Activated CD4-positive, alpha-beta T cell treated with anti-CD3 and anti-CD28 coated beads, Interleukin-2, amount 10 ng/mL, durations not matched to agents 24 days and 14 days (primary cell): ENCODE measurements around the gene COTL1. TPM values are rescaled to one million over a fixed set of nuclear protein-coding genes. Genes with fewer than 3 reads are reported as not detected.
"Not testable (repeated sequence)": the region's sequence is repeated elsewhere in the genome, so short reads cannot be mapped to it uniquely, and the experiment has no call there.

Source experiments
- DNase-seq: peaks from one replicate; pipeline ENCODE4 v3.0.0; 2022
- H3K27ac Mint-ChIP-seq: one replicate; pipeline ENCODE4 v1.8.0; 2022; ENCODE audit warnings: mild to moderate bottlenecking, mixed read lengths
- H3K27me3 Mint-ChIP-seq: one replicate; pipeline ENCODE4 v1.8.0; 2022; ENCODE audit warnings: mixed read lengths
- H3K36me3 Mint-ChIP-seq: one replicate; pipeline ENCODE4 v1.8.0; 2022; ENCODE audit warnings: low read depth, mild to moderate bottlenecking, mixed read lengths
- H3K4me1 Mint-ChIP-seq: one replicate; pipeline ENCODE4 v1.8.0; 2021; ENCODE audit warnings: mixed read lengths
- H3K4me3 Mint-ChIP-seq: one replicate; pipeline ENCODE4 v1.8.0; 2022; ENCODE audit warnings: mild to moderate bottlenecking, moderate library complexity, mixed read lengths
- H3K9me3 Mint-ChIP-seq: one replicate; pipeline ENCODE4 v1.8.0; 2021; ENCODE audit warnings: mixed read lengths
- intact Hi-C: fragments of 100-400 bp; cut with micrococcal nuclease; formaldehyde crosslinking; loops from one replicate; pipeline ENCODE4 v1.15.1; 2023
- total RNA-seq: library from RNA; stranded (reverse); gene quantifications from 2 replicates; pipeline ENCODE4 v1.2.3, GENCODE V29; 2022

Gene COTL1
- total RNA-seq, 1 donor from 2014 or later, result 474 TPM

DNA sequence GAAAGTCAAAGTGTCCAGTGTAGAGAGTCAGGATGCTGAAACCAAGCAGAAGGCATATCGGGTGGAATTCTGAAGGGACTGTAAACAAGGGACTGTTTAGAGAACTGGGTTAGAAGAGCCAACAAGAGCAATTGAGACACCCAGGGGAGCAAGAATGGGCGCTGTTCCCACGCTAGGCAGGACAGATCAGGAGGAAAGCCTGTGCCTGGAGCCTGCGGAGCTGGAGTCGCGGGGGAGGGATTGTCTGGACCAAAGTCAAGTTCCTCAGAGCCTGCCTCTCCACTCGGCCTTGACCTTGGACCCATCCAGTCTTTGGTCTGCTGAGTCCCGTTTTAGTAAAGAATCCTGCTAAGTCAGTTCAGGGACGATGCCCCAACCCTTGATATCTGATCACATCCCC lies 15.7 kb upstream of the COTL1 start:
- intact Hi-C loops, result no loop called here
- H3K9me3 Mint-ChIP-seq, result no peaks in the 10 kb centered on the region
- no peak overlapping the region for H3K4me3 Mint-ChIP-seq
- peaks cover 33% of the 10 kb centered on the region for H3K27me3 Mint-ChIP-seq
- no peaks in the 10 kb centered on the region for H3K36me3 Mint-ChIP-seq
- no peak for DNase-seq
- H3K4me1 Mint-ChIP-seq, result peaks cover 36% of the 10 kb centered on the region
- H3K27ac Mint-ChIP-seq, result no peak overlapping the region

DNA sequence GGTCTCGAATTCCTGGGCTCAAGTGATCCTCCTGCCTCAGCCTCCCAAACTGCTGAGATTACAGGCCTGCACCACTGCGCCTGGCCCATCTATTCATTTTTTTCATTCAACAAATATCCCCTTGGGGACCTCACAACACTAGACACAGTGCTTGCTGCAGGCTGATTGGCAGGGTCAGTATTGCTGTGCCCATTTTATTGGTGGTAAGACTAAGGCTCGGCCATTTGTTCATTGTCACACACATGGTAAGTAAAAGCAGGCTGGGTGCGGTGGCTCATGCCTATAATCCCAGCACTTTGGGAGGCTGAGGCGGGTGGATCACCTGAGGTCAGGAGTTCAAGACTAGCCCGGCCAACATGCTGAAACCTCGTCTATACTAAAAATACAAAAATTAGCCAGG lies 15.0 kb upstream of the COTL1 start:
- H3K4me1 Mint-ChIP-seq, result peaks cover 30% of the 10 kb centered on the region
- H3K27ac Mint-ChIP-seq, H3K4me3 Mint-ChIP-seq, intact Hi-C loops, H3K9me3 Mint-ChIP-seq, H3K36me3 Mint-ChIP-seq, DNase-seq: not testable (repeated sequence)
- H3K27me3 Mint-ChIP-seq, result peaks cover 37% of the 10 kb centered on the region

DNA sequence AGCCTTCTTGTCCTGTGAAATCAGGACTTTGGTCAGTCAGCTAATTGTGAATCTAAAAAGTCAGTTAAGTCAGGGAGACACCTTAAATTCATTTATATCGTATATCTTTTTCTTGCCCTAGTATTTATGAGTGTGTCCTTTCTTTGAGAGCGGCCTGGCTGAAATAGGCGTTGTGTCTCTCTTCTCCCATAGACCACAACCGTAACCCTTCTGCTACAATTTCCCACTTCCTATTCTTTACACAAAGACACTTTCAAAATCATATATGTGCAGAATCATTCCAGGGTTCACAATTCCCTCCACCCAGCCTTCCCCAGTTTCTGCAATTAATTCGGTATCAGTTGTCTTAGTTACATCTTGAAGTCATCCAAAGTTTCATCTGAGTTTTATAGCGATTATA lies 14.0 kb upstream of the COTL1 start:
- no peak for DNase-seq
- intact Hi-C loops, result no loop called here
- Mint-ChIP-seq H3K36me3 (no peaks in the 10 kb centered on the region), H3K27me3 (peaks cover 41% of the 10 kb centered on the region), H3K4me3 (peak overlapping the region; percentile 13), H3K4me1 (peaks cover 25% of the 10 kb centered on the region), H3K9me3 (no peaks in the 10 kb centered on the region), H3K27ac (no peak overlapping the region)

DNA sequence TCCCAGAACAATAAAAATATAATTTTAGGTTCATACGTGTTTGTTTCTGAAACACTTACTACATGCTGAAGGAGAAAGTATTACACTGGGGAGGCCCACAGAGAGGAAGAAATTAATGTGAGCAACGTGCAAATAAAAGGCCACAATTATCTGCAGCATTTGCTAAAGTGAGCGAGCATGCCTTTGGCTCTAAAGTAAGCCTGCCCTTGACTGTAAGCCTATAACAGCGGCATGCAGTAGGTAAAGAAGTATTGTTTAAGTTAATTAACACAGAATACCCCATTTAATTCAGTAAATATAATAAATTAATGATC lies 13.2 kb upstream of the COTL1 start:
- H3K27me3 Mint-ChIP-seq, result peaks cover 44% of the 10 kb centered on the region
- H3K4me1 Mint-ChIP-seq, result peaks cover 25% of the 10 kb centered on the region
- DNase-seq, result peak; percentile 66
- H3K27ac Mint-ChIP-seq, result peak overlapping the region; percentile 56
- H3K36me3 Mint-ChIP-seq, result no peaks in the 10 kb centered on the region
- intact Hi-C loops, result no loop called here
- H3K9me3 Mint-ChIP-seq, result no peaks in the 10 kb centered on the region
- H3K4me3 Mint-ChIP-seq, result peak overlapping the region; percentile 24

DNA sequence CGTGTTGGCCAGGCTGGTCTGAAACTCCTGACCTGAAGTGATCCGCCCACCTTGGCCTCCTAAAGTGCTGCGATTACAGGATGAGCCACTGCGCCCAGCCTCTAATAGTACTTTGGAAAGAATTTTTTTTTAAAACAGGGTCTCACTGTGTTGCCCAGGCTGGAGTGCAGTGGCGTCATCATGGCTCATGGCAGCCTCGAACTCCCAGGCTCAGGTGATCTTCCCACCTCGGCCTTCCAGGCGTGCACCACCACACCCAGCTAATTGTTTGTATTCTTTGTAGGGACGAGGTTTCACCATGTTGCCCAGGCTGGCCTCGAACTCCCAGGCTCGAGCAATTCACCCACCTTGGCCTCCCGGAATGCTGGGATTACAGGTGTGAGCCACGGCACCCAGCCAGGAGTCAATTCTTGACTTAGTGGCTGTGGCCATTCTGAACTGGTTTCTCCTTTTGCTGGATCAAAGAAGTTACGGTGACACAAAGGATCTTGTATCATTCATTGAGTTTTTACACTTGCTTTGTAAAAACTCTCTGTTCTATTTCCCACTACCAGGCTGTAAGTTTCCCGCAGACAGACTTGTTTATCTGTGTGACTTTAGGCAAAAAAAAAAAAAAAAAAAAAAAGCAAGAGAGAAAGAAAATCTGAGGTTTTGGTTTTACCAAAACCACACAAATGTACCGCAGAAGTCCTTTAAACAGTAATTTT lies 12.7 kb upstream of the COTL1 start:
- Mint-ChIP-seq H3K36me3 (no peaks in the 10 kb centered on the region), H3K4me3 (peak overlapping the region; percentile 24), H3K27ac (peak overlapping the region; percentile 56), H3K27me3 (peaks cover 41% of the 10 kb centered on the region), H3K9me3 (no peaks in the 10 kb centered on the region), H3K4me1 (peaks cover 25% of the 10 kb centered on the region)
- intact Hi-C loops, result no loop called here
- DNase-seq, result no peak

DNA sequence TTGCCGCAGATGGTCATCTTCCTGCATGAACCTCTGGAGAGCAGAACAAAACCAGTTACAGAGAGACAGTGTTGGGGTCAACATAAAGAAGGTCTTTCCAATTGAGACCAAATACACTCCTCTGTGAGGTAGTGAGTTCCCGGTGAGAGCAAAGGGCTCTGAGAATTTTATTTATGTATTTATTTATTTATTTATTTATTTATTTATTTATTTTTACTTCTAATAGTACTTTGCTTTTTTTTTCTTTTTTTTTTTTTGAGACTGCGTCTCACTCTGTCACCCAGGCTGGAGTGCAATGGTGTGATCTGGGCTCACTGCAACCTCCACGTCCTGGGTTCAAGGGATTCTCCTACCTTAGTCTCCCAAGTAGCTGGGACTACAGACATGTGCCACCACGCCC lies 12.1 kb upstream of the COTL1 start:
- no peaks in the 10 kb centered on the region for H3K9me3 Mint-ChIP-seq
- DNase-seq, result no peak
- H3K27me3 Mint-ChIP-seq, result peaks cover 39% of the 10 kb centered on the region
- H3K4me1 Mint-ChIP-seq, result peaks cover 25% of the 10 kb centered on the region
- H3K4me3 Mint-ChIP-seq, result no peak overlapping the region
- no peaks in the 10 kb centered on the region for H3K36me3 Mint-ChIP-seq
- intact Hi-C loops, result no loop called here
- no peak overlapping the region for H3K27ac Mint-ChIP-seq

DNA sequence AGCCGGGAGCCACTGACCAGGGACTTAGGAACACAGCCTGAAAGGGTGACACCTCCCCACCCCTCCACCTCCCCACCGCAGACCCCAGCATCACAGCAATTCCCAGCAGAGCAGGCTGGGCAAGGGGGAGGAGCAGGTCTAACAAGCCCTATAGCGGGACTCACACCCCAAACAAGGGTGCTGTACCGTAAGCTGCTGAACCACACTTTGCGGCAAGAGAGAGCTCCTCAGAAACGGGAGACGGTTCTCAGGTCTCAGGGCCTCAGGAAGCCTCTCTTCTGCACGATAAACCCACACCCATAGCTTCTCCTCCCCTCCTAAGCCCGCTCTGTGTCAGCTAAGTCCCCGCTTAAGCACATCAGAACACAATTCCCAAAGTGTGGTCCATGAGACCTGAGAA lies 11.7 kb upstream of the COTL1 start:
- Mint-ChIP-seq H3K4me1 (peaks cover 25% of the 10 kb centered on the region), H3K4me3 (no peak overlapping the region), H3K27me3 (peaks cover 36% of the 10 kb centered on the region), H3K27ac (no peak overlapping the region), H3K36me3 (no peaks in the 10 kb centered on the region), H3K9me3 (no peaks in the 10 kb centered on the region)
- intact Hi-C loops, result no loop called here
- peak; percentile 68 for DNase-seq

DNA sequence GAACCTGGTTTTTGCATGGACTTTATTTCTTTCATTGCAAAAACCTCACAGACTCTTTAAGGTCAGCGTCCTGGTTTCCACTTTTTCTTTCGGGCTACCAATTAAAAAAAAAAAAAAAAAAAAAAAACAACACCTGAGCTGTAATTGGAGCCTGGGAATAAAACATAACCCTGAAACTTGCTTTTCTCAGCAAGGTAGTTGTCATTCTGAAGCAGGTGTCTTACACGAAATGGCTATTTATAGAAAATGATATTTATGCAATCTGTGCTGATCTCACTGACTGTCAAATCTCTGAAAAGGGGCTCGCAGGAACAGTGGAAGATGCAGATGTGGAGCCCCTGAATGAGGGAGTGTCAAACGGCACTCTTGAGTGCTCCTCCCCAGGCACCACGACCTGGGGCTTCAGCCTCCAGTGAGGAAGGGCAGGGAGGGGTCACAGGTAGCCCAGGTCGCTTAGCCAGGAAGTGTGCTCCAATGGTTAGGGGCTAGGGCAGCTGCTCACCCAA lies 10.4 kb upstream of the COTL1 start:
- Mint-ChIP-seq H3K27me3 (peaks cover 39% of the 10 kb centered on the region), H3K27ac (no peak overlapping the region), H3K4me1 (peaks cover 25% of the 10 kb centered on the region), H3K36me3 (no peaks in the 10 kb centered on the region), H3K4me3 (no peak overlapping the region), H3K9me3 (no peaks in the 10 kb centered on the region)
- DNase-seq, result no peak
- intact Hi-C loops, result no loop called here

DNA sequence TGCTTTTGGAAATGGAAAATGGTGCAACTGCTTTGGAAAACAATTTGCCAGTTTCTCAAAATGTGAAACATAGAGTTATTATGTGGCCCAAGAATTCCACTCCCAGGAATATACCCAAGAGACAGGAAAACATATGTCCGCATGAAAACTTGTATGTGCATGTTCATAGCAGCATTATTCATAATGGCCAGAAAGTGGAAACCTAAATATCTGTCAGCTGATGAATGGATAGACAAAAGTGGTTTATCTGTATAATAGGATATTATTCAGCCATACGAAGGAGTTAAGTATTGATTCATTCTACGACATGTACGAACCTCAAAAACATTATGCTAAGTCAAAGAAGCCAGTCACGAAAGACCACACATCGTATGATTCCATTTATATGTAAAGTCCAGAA lies 7.7 kb upstream of the COTL1 start:
- no peak for DNase-seq
- no peak overlapping the region for H3K4me3 Mint-ChIP-seq
- H3K9me3 Mint-ChIP-seq, result no peaks in the 10 kb centered on the region
- H3K27ac Mint-ChIP-seq, result no peak overlapping the region
- H3K36me3 Mint-ChIP-seq, result no peaks in the 10 kb centered on the region
- intact Hi-C loops, result no loop called here
- peaks cover 31% of the 10 kb centered on the region for H3K27me3 Mint-ChIP-seq
- peaks cover 16% of the 10 kb centered on the region for H3K4me1 Mint-ChIP-seq

DNA sequence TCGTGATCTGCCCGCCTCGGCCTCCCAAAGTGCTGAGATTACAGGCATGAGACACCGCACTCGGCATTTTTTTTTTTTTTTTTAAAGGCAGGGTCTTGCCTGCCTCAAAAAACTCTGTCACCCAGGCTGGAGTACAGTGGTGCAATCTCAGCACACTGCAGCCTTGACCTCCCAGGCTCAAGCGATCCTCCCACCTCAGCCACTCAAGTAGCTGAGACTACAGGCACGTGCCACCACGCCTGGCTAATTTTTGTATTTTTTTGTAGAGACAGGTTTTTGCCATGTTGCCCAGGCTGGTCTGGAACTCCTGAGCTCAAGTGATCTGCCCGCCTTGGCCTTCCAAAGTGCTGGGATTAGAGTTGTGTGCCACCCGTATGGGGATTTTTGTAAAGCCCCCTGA lies 3.0 kb upstream of the COTL1 start:
- H3K27ac Mint-ChIP-seq, DNase-seq, H3K9me3 Mint-ChIP-seq, intact Hi-C loops, H3K4me3 Mint-ChIP-seq: not testable (repeated sequence)
- H3K36me3 Mint-ChIP-seq, result peaks cover 11% of the 10 kb centered on the region
- peaks cover 19% of the 10 kb centered on the region for H3K27me3 Mint-ChIP-seq
- H3K4me1 Mint-ChIP-seq, result peaks cover 26% of the 10 kb centered on the region

DNA sequence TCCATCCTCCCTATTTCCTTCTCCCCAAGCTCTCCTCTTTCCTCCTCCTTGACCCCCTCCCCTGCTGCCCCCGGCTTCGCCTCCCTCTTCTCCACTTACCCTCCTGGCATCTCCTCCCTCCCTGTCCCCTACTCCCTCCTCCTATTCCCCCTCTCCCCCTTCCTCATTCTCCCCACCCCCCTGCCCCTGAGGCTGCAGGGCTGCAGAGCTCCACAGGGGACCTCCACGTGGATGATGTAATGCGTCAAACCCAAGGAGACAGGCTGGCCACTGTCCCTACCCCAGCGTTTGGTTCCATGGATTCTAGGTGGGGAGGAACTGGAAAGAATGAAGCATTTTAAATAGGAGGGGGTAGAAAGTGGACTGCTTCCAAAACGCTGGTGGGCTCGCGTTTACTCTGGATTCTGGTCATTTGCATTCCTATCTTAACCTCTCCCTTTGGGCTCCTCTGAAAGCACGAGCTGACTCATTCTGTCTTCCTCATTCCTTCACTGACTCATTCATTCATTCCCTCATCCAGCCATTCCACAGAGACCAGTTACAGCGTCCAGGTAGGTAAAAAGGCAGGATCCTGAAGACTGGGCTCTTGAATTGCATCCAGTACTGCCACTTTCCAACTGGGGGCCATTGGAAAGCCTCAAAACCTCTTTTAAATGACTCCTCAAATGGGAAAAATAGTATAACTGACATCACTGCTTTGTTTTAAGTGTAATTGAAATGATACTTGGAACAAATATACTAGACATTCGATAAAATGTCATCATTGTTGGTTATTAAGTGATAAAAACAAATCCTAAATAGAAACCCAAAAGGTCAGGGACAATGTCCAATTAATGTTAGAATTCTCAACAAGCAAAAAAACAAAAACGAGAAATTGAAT lies 943 bp upstream of the COTL1 start:
- Mint-ChIP-seq H3K36me3 (peaks cover 29% of the 10 kb centered on the region), H3K27me3 (peaks cover 11% of the 10 kb centered on the region), H3K27ac (no peak overlapping the region), H3K9me3 (no peaks in the 10 kb centered on the region), H3K4me1 (peaks cover 47% of the 10 kb centered on the region), H3K4me3 (peak overlapping the region; percentile 96)
- DNase-seq, result no peak
- intact Hi-C loops, result loop anchor here (1.0 kb wide), 5 partner anchors 20 to 108 kb away; no protein-coding TSS in a partner anchor

DNA sequence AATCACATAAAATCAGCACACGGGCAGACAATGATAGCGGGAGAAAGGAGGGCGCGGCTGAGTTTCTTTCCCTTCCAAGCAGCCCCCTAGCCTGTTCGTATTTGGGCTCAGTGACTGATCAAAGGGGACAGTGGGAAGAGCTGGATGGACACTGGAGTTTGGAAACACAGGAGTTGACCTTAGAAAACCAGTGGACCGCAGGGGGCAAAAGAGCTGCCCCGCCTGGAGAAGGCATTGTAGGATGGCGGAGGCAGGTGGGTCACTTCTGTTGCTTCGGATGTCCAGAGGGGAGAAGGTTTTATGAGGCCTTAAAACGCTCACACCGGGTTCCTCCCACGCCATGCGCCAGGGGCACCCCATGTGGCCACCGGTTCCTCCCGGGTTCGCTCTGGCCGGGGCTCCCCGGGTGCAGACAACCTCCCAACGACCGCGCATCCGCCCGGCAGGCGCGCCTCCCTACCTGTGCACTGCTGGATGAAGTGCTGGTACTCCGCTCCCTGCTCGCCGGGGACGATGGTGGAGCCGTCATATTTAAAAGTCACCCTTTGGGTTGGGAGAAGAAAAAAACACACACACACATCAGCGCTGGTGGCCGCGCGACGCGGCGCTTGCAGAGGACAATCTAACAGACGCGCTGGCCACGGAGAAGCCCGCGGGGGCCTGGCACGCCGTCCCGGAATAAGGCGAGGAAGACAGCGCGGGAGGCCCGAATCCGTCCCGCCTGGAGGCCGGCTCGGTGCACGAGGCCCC lies 662 bp downstream of the COTL1 start:
- Mint-ChIP-seq H3K27me3 (peaks cover 7% of the 10 kb centered on the region), H3K36me3 (peaks cover 41% of the 10 kb centered on the region), H3K27ac (peak overlapping the region; percentile 89), H3K4me1 (peaks cover 49% of the 10 kb centered on the region), H3K9me3 (no peaks in the 10 kb centered on the region), H3K4me3 (peak overlapping the region; percentile 96)
- intact Hi-C loops, result no loop called here
- peak; percentile 87 for DNase-seq

DNA sequence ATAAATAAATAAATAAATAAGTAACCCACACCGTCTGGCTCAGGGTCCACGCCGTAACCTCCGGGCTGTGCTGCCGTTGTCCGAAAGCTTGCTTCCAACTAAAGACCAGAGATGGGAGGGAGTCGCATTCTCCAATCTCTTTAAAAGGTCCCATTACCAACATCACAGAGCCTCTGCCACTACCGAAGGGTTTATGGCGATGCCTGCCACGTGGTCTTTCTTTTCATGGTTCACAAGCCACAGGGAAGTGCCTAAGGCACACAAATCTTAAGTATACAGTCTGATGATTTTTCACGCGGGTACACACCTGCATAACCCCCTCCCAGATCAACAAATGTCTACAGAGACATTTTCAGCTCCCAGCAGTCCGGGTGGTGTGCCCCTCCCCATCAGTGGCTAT lies 1.4 kb downstream of the COTL1 start:
- Mint-ChIP-seq H3K4me1 (peaks cover 53% of the 10 kb centered on the region), H3K27ac (peak overlapping the region; percentile 89), H3K27me3 (peaks cover 7% of the 10 kb centered on the region), H3K36me3 (peaks cover 48% of the 10 kb centered on the region), H3K4me3 (peak overlapping the region; percentile 96), H3K9me3 (no peaks in the 10 kb centered on the region)
- DNase-seq, result peak; percentile 78
- intact Hi-C loops, result loop anchor here (1.0 kb wide), 1 partner anchor 8 kb away; no protein-coding TSS in a partner anchor
